ENCODE measurements around the gene ALK.

GRCh38 chr2:29450596-29451222, 470.7 kb downstream of the ALK start:
- no peak for TF ChIP-seq JUNB (IDR thresholded peaks at IDR 0.05)
- no peak for TF ChIP-seq CBX8 (IDR thresholded peaks at IDR 0.05)
- no peak for TF ChIP-seq ZFP36 (IDR thresholded peaks at IDR 0.05; ENCODE audit: borderline replicate concordance, partially characterized antibody)
- no peak for TF ChIP-seq POLR2A (IDR thresholded peaks at IDR 0.05; ENCODE audit: low read length)

Data from A549 (cell line).